Endothelial cell of umbilical vein (primary cell): ENCODE data around the gene SLAMF8. TPM values are rescaled to one million over a fixed set of nuclear protein-coding genes. Genes with fewer than 3 reads are reported as not detected.

Experiments used
- BruUV-seq: library from RNA; stranded (reverse); fragments of 400-500 nt; replicated peaks from 2 replicates; lab custom pipeline; 2021; lab: Mats Ljungman, UMichigan
- CTCF ChIA-PET: fragments of 300-600, 350-600 bp; sonication (Branson Sonifier 250); formaldehyde crosslinking; loops from one replicate; lab custom pipeline; 2021; ENCODE audit warnings: antibody characterized with exemption, inconsistent platforms; lab: Charles Lee
- POLR2A ChIA-PET: fragments of 300-600, 350-600 bp; sonication (Branson Sonifier 250); formaldehyde crosslinking; loops from one replicate; lab custom pipeline; 2021; ENCODE audit warnings: antibody characterized with exemption, inconsistent platforms; lab: Charles Lee
- DNase-seq: peaks from one replicate; pipeline ENCODE4 v3.0.0-alpha.2; 2011; ENCODE audit warnings: low read depth, low spot score
- FAIRE-seq: peaks from 2 replicates; lab custom pipeline; 2011; peaks lifted over from hg19 to GRCh38; lab: Jason Lieb, UNC
- H2AFZ ChIP-seq: 2 replicates; pipeline ENCODE4 v1.6.0; 2012; ENCODE audit warnings: low read depth, low read length, control low read depth, inconsistent platforms
- H3K27ac ChIP-seq: 2 replicates; pipeline ENCODE4 v1.5.1; 2011; ENCODE audit warnings: low read depth, mild to moderate bottlenecking, control low read depth, low read length, moderate library complexity; ENCODE audit not compliant: insufficient read depth
- H3K27me3 ChIP-seq, 2 experiments: 2 replicates each; pipeline versions ENCODE4 v1.6.0 to v1.6.1; 2011; ENCODE audit warnings: low read length in 2 of 2, mixed read lengths in 1 of 2; ENCODE audit not compliant: control insufficient read depth in 2 of 2, insufficient read depth in 2 of 2
- H3K36me3 ChIP-seq, 2 experiments: 2 replicates in 1 of 2; 3 replicates in 1 of 2; pipeline ENCODE4 v1.5.1; 2011; ENCODE audit warnings: low read length in 2 of 2, mild to moderate bottlenecking in 1 of 2, moderate library complexity in 1 of 2; ENCODE audit not compliant: control insufficient read depth in 2 of 2, insufficient read depth in 2 of 2; ENCODE audit errors: extremely low read depth in 1 of 2
- H3K4me1 ChIP-seq: 3 replicates; pipeline ENCODE4 v1.5.1; 2011; ENCODE audit warnings: mild to moderate bottlenecking, low read length; ENCODE audit not compliant: control insufficient read depth, insufficient read depth; ENCODE audit errors: extremely low read depth
- H3K4me2 ChIP-seq: 2 replicates; pipeline ENCODE4 v1.6.1; 2011; ENCODE audit warnings: low read length, control low read depth, mixed read lengths; ENCODE audit not compliant: insufficient read depth
- H3K4me3 ChIP-seq, 3 experiments: fragments of 200-600 bp in 1 of 3; sonication (generic), shearing (Covaris generic) in 1 of 3; replicated peaks in 1 of 3; 2 replicates each; pipeline ENCODE4 v1.5.1; 2011 to 2016; ENCODE audit warnings: control low read depth in 3 of 3, low read length in 3 of 3, mild to moderate bottlenecking in 2 of 3, inconsistent platforms in 1 of 3, low read depth in 1 of 3, moderate library complexity in 1 of 3; ENCODE audit not compliant: insufficient read depth in 1 of 3
- H3K79me2 ChIP-seq: 2 replicates; pipeline ENCODE4 v1.6.0; 2012; ENCODE audit warnings: low read length, inconsistent platforms; ENCODE audit not compliant: control insufficient read depth, insufficient read depth
- H3K9ac ChIP-seq: replicated peaks from 2 replicates; pipeline ENCODE3; 2011; ENCODE audit warnings: low read length, control low read depth; ENCODE audit not compliant: insufficient read depth; ENCODE audit errors: extremely low read depth
- H3K9me1 ChIP-seq: replicated peaks from 3 replicates; pipeline ENCODE4 v1.6.0; 2011; ENCODE audit warnings: mild to moderate bottlenecking, low read length; ENCODE audit not compliant: control insufficient read depth, insufficient read depth; ENCODE audit errors: extremely low read depth
- H3K9me3 ChIP-seq: replicated peaks from 2 replicates; pipeline ENCODE4 v1.5.1; 2012; ENCODE audit warnings: low read length, inconsistent platforms; ENCODE audit not compliant: control insufficient read depth, insufficient read depth
- H4K20me1 ChIP-seq: replicated peaks from 2 replicates; pipeline ENCODE3; 2011; ENCODE audit warnings: mild to moderate bottlenecking, low read length; ENCODE audit not compliant: control insufficient read depth, insufficient read depth; ENCODE audit errors: extremely low read depth
- EZH2 ChIP-seq: IDR thresholded peaks from 2 replicates; pipeline ENCODE4 v1.6.1; 2012; ENCODE audit warnings: borderline replicate concordance, low read depth, mild to moderate bottlenecking, moderate library complexity, low read length, inconsistent platforms; ENCODE audit not compliant: severe bottlenecking
- FOS ChIP-seq: IDR thresholded peaks from 2 replicates; pipeline ENCODE4 v1.6.1; 2011; ENCODE audit warnings: mild to moderate bottlenecking, low read length, moderate library complexity, borderline replicate concordance; ENCODE audit not compliant: insufficient read depth
- GATA2 ChIP-seq: IDR thresholded peaks from 2 replicates; pipeline ENCODE4 v1.7.0; 2011; ENCODE audit warnings: low read depth, mild to moderate bottlenecking, moderate library complexity, mixed read lengths, low read length; ENCODE audit not compliant: insufficient read length, insufficient read depth
- JUN ChIP-seq: IDR thresholded peaks from 2 replicates; pipeline ENCODE4 v1.6.1; 2011; ENCODE audit warnings: borderline replicate concordance, low read depth; ENCODE audit not compliant: insufficient read length, insufficient read depth
- MYC ChIP-seq: IDR thresholded peaks from one replicate; pipeline ENCODE4 v1.6.1; 2011; ENCODE audit warnings: mild to moderate bottlenecking, low read depth, low read length
- POLR2A ChIP-seq: IDR thresholded peaks from 2 replicates; pipeline ENCODE4 v1.6.1; 2012; ENCODE audit warnings: low read depth, mild to moderate bottlenecking, control low read depth, low read length
- POLR2AphosphoS5 ChIP-seq: IDR thresholded peaks from 2 replicates; pipeline ENCODE4 v1.6.1; 2012; ENCODE audit warnings: low read depth, mild to moderate bottlenecking, control low read depth, low read length, moderate library complexity; ENCODE audit not compliant: insufficient read depth
- dilution Hi-C: fragments of 300-500 bp; cut with MboI; formaldehyde crosslinking; loops from one replicate; pipeline ENCODE4 v1.15.0; 2019; ENCODE audit warnings: low sequenced_read_pairs; ENCODE audit not compliant: extremely low pct_ligation_motif_present
- intact Hi-C: fragments of 100-400 bp; cut with micrococcal nuclease; formaldehyde crosslinking; loops from one replicate; pipeline ENCODE4 v1.10.0; 2022
- polyA plus RNA-seq, 4 experiments: library from polyadenylated mRNA; depleted of rRNA in 3 of 4; stranded (reverse) in 3 of 4; unstranded in 1 of 4; fragments of >200 nt; gene quantifications; 2 replicates each; pipeline versions ENCODE4 v1.2.1 to v1.2.3, GENCODE V29; 2011 to 2012; ENCODE audit warnings: missing spikeins in 1 of 4
- total RNA-seq: library from RNA; stranded (reverse); gene quantifications from 2 replicates; pipeline ENCODE4 v1.2.3, GENCODE V29; 2021
- TF ChIP-seq, protein P1 (sequence below): IDR thresholded peaks from 2 replicates; pipeline ENCODE4 v1.6.1; 2011; ENCODE audit not compliant: insufficient read depth, insufficient read length
- TF ChIP-seq, protein P2 (sequence below), 2 donors: IDR thresholded peaks; 1 replicate in 1 of 2; 2 replicates in 1 of 2; pipeline ENCODE4 v1.5.1; 2011; ENCODE audit warnings: low read length in 2 of 2, mild to moderate bottlenecking in 2 of 2, moderate library complexity in 2 of 2, control low read depth in 1 of 2, inconsistent platforms in 1 of 2, low read depth in 1 of 2; ENCODE audit not compliant: insufficient read depth in 1 of 2; ENCODE audit errors: extremely low read depth in 1 of 2

Gene SLAMF8
- total and polyA plus RNA-seq, 2 donors (not counting 3 experiments of a cell fraction or from before 2014, with no cell fraction given): not detected

DNA sequence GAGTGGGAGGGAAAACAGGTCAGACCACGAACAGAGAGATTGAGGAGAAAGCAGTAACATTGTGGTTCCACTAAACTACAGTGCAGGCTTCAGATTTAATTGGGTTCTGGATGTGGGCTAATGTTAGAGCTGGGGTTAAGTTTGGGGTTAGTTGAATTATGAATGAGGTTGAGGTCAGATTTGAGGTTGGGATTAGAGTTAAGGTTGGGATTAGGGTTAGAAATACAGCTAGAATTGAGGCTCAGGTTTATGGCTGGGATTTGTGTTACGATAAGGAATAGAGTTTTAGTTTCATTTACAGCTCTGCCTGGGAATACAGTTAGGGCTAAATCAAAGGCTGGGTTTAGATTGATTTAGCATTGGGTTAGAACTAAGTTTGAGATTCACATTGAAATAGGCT, 37.6 kb downstream of the SLAMF8 start:
- no peak for TF ChIP-seq POLR2AphosphoS5
- TF ChIP-seq, protein P1, sequence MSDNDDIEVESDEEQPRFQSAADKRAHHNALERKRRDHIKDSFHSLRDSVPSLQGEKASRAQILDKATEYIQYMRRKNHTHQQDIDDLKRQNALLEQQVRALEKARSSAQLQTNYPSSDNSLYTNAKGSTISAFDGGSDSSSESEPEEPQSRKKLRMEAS: no peak
- no peak for TF ChIP-seq JUN
- no peak for TF ChIP-seq EZH2
- no peak for TF ChIP-seq MYC
- no peak for TF ChIP-seq GATA2
- TF ChIP-seq, protein P2, sequence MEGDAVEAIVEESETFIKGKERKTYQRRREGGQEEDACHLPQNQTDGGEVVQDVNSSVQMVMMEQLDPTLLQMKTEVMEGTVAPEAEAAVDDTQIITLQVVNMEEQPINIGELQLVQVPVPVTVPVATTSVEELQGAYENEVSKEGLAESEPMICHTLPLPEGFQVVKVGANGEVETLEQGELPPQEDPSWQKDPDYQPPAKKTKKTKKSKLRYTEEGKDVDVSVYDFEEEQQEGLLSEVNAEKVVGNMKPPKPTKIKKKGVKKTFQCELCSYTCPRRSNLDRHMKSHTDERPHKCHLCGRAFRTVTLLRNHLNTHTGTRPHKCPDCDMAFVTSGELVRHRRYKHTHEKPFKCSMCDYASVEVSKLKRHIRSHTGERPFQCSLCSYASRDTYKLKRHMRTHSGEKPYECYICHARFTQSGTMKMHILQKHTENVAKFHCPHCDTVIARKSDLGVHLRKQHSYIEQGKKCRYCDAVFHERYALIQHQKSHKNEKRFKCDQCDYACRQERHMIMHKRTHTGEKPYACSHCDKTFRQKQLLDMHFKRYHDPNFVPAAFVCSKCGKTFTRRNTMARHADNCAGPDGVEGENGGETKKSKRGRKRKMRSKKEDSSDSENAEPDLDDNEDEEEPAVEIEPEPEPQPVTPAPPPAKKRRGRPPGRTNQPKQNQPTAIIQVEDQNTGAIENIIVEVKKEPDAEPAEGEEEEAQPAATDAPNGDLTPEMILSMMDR (IDR thresholded peaks at IDR 0.05; ENCODE audit: extremely low read depth in 1 of 2, insufficient read depth in 1 of 2, low read depth in 1 of 2, low read length in 2 of 2): no peak
- no peak for TF ChIP-seq POLR2A
- no peak for TF ChIP-seq FOS
- Histone ChIP-seq H3K9me1 (no peaks in the 10 kb centered on the region), H3K36me3 (no peaks in the 10 kb centered on the region), H3K27me3 (no peaks in the 10 kb centered on the region), H3K4me2 (no peak overlapping the region), H3K9ac (no peak overlapping the region), H3K79me2 (no peaks in the 10 kb centered on the region), H2AFZ (no peak overlapping the region), H3K4me1 (no peaks in the 10 kb centered on the region), H4K20me1 (no peaks in the 10 kb centered on the region), H3K9me3 (no peaks in the 10 kb centered on the region), H3K4me3 (no peak overlapping the region), H3K27ac (no peak overlapping the region)
- BruUV-seq: no TSS peak
- FAIRE-seq (no peak), DNase-seq (no peak)
- intact Hi-C loops: no loop called here
- ChIA-PET POLR2A (no interaction called here), CTCF (interaction anchor here (0.8 to 0.9 kb wide), 3 partner anchors 16 to 65 kb away, joined by 3 to 4 read pairs (median 3); no protein-coding TSS in a partner anchor)
- dilution Hi-C loops: no loop called here
